OCI-LY1 (cell line): ENCODE results near the gene SOCS1.

Experiments
- H2AFZ ChIP-seq: fragments of 200-600 bp; sonication (generic), shearing (Covaris generic); 2 replicates; pipeline ENCODE4 v1.6.0; 2014; ENCODE audit warnings: antibody characterized with exemption, mild to moderate bottlenecking, low read length
- H3F3A ChIP-seq: fragments of 200-600 bp; sonication (generic), shearing (Covaris generic); 2 replicates; pipeline ENCODE4 v1.6.0; 2014; ENCODE audit warnings: mild to moderate bottlenecking, antibody characterized with exemption, low read length, moderate library complexity; ENCODE audit not compliant: insufficient read depth
- H3K27ac ChIP-seq: fragments of 200-600 bp; sonication (generic); 2 replicates; pipeline ENCODE4 v1.5.1; 2014; ENCODE audit warnings: low read length, mixed run types, mild to moderate bottlenecking, low read depth; ENCODE audit not compliant: poor library complexity, severe bottlenecking
- H3K27me3 ChIP-seq: fragments of 200-600 bp; sonication (generic); 2 replicates; pipeline ENCODE4 v1.6.0; 2014; ENCODE audit warnings: antibody characterized with exemption, mild to moderate bottlenecking, low read length, moderate library complexity; ENCODE audit not compliant: insufficient read depth
- H3K36me3 ChIP-seq: fragments of 200-600 bp; sonication (generic); 2 replicates; pipeline ENCODE4 v1.6.1; 2014; ENCODE audit warnings: mild to moderate bottlenecking, antibody characterized with exemption, low read length, moderate library complexity, mixed read lengths; ENCODE audit not compliant: insufficient read depth
- H3K4me1 ChIP-seq: fragments of 200-600 bp; sonication (generic); 2 replicates; pipeline ENCODE4 v1.5.1; 2014; ENCODE audit warnings: mild to moderate bottlenecking, low read length, moderate library complexity; ENCODE audit not compliant: insufficient read depth, severe bottlenecking
- H3K4me2 ChIP-seq: fragments of 200-600 bp; sonication (generic), shearing (Covaris generic); 2 replicates; pipeline ENCODE4 v1.6.1; 2014; ENCODE audit warnings: low read length
- H3K4me3 ChIP-seq: fragments of 200-600 bp; sonication (generic); 2 replicates; pipeline ENCODE4 v1.5.1; 2014; ENCODE audit warnings: low read length, low read depth, mild to moderate bottlenecking, mixed read lengths; ENCODE audit not compliant: poor library complexity, severe bottlenecking
- H3K79me2 ChIP-seq: fragments of 200-600 bp; shearing (Covaris generic); 2 replicates; pipeline ENCODE4 v1.6.1; 2016; ENCODE audit warnings: mixed run types, low read length, mixed read lengths; ENCODE audit not compliant: insufficient read depth
- H3K9ac ChIP-seq: fragments of 200-600 bp; sonication (generic), shearing (Covaris generic); 2 replicates; pipeline ENCODE4 v1.6.1; 2014; ENCODE audit warnings: mild to moderate bottlenecking, low read length, mixed read lengths
- H3K9me2 ChIP-seq: fragments of 200-600 bp; sonication (generic), shearing (Covaris generic); 2 replicates; pipeline ENCODE4 v1.6.1; 2014; ENCODE audit warnings: low read depth, mild to moderate bottlenecking, low read length, mixed read lengths
- H3K9me3 ChIP-seq: fragments of 200-600 bp; shearing (Covaris generic); 2 replicates; pipeline ENCODE4 v1.6.1; 2014; ENCODE audit warnings: low read length, mixed read lengths
- H4K20me1 ChIP-seq: fragments of 200-600 bp; sonication (generic), shearing (Covaris generic); 2 replicates; pipeline ENCODE4 v1.6.0; 2016; ENCODE audit warnings: mild to moderate bottlenecking, low read length; ENCODE audit not compliant: insufficient read depth
- EZH2 ChIP-seq: fragments of 200-600 bp; sonication (generic), shearing (Covaris generic); IDR thresholded peaks from 2 replicates; pipeline ENCODE4 v1.8.0; 2017; ENCODE audit warnings: borderline replicate concordance, mixed run types, mild to moderate bottlenecking, antibody characterized with exemption, low read length, moderate library complexity, mixed read lengths
- TF ChIP-seq, protein P1 (sequence below): fragments of 200-600 bp; sonication (generic), shearing (Covaris generic); IDR thresholded peaks from 2 replicates; pipeline ENCODE4 v1.5.1; 2017; ENCODE audit warnings: mild to moderate bottlenecking, antibody characterized with exemption, low read length, moderate library complexity, mixed read lengths

SOCS1 gene

GRCh38 chr16:11283820-11284248 lies 27.8 kb upstream of the SOCS1 start:
- no peak overlapping the region for H2AFZ ChIP-seq
- TF ChIP-seq, protein P1, sequence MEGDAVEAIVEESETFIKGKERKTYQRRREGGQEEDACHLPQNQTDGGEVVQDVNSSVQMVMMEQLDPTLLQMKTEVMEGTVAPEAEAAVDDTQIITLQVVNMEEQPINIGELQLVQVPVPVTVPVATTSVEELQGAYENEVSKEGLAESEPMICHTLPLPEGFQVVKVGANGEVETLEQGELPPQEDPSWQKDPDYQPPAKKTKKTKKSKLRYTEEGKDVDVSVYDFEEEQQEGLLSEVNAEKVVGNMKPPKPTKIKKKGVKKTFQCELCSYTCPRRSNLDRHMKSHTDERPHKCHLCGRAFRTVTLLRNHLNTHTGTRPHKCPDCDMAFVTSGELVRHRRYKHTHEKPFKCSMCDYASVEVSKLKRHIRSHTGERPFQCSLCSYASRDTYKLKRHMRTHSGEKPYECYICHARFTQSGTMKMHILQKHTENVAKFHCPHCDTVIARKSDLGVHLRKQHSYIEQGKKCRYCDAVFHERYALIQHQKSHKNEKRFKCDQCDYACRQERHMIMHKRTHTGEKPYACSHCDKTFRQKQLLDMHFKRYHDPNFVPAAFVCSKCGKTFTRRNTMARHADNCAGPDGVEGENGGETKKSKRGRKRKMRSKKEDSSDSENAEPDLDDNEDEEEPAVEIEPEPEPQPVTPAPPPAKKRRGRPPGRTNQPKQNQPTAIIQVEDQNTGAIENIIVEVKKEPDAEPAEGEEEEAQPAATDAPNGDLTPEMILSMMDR = no peak
- TF ChIP-seq EZH2 = no peak
- no peak overlapping the region for H3K27ac ChIP-seq

GRCh38 chr16:11280616-11281522 lies 24.9 kb upstream of the SOCS1 start, which contains the start of gene PRM1:
Gene PRM1, minus strand, starts transcription at chr16:11281330. Its CDS starts 92 bp downstream, at chr16:11281238.
- no peaks in the 10 kb centered on the region for H3K9me2 ChIP-seq
- no peak within 1 kb of the TSS for H2AFZ ChIP-seq
- no peak within 1 kb of the TSS for H3K27ac ChIP-seq
- H3K4me2 ChIP-seq = no peak within 1 kb of the TSS
- H3K36me3 ChIP-seq = no peaks in the 10 kb centered on the region
- no peaks in the 10 kb centered on the region for H3F3A ChIP-seq
- H3K27me3 ChIP-seq = no peaks in the 10 kb centered on the region
- no peak within 1 kb of the TSS for H3K4me3 ChIP-seq
- H4K20me1 ChIP-seq = no peaks in the 10 kb centered on the region
- TF ChIP-seq, protein P1 = no peak
- no peak for TF ChIP-seq EZH2
- H3K79me2 ChIP-seq = no peaks in the 10 kb centered on the region
- no peaks in the 10 kb centered on the region for H3K9me3 ChIP-seq
- no peak within 1 kb of the TSS for H3K9ac ChIP-seq
- H3K4me1 ChIP-seq = peaks cover 13% of the 10 kb centered on the region

More at GRCh38 chr16:11283820-11284248, 27.8 kb upstream of the SOCS1 start:
- no peaks in the 10 kb centered on the region for H4K20me1 ChIP-seq
- H3F3A ChIP-seq = no peaks in the 10 kb centered on the region
- no peaks in the 10 kb centered on the region for H3K9me2 ChIP-seq
- H3K9ac ChIP-seq = no peak overlapping the region
- no peaks in the 10 kb centered on the region for H3K79me2 ChIP-seq
- H3K4me1 ChIP-seq = peaks cover 15% of the 10 kb centered on the region
- no peaks in the 10 kb centered on the region for H3K27me3 ChIP-seq
- no peak overlapping the region for H3K4me2 ChIP-seq
- H3K4me3 ChIP-seq = no peak overlapping the region
- no peaks in the 10 kb centered on the region for H3K36me3 ChIP-seq
- no peaks in the 10 kb centered on the region for H3K9me3 ChIP-seq

GRCh38 chr16:11278681-11279628 lies 23.0 kb upstream of the SOCS1 start:
- no peaks in the 10 kb centered on the region for H3K9me2 ChIP-seq
- H3K9ac ChIP-seq = no peak overlapping the region; the same call in 1 of the 2 replicates
- no peaks in the 10 kb centered on the region for H3K79me2 ChIP-seq
- no peak overlapping the region; the same call in 1 of the 2 replicates for H3K4me2 ChIP-seq
- no peaks in the 10 kb centered on the region for H3K9me3 ChIP-seq
- no peaks in the 10 kb centered on the region for H3F3A ChIP-seq
- H3K4me3 ChIP-seq = no peak overlapping the region
- H2AFZ ChIP-seq = no peak overlapping the region
- H4K20me1 ChIP-seq = no peaks in the 10 kb centered on the region
- H3K4me1 ChIP-seq = peaks cover 13% of the 10 kb centered on the region
- no peak overlapping the region for H3K27ac ChIP-seq
- H3K36me3 ChIP-seq = no peaks in the 10 kb centered on the region
- TF ChIP-seq, protein P1 = no peak
- TF ChIP-seq EZH2 = no peak
- H3K27me3 ChIP-seq = no peaks in the 10 kb centered on the region
